GM21576 (cell line): ENCODE data around the gene WDR7.
A peak's percentile ranks its signal among the peaks of the same experiment; 100 is the strongest.

Source experiments
- ATAC-seq: cut with Tn5 transposase; IDR thresholded peaks from one replicate; pipeline ENCODE4 v1.9.1; 2021; ENCODE audit warnings: mild to moderate bottlenecking, moderate library complexity; ENCODE audit not compliant: unreplicated experiment

WDR7 gene

DNA sequence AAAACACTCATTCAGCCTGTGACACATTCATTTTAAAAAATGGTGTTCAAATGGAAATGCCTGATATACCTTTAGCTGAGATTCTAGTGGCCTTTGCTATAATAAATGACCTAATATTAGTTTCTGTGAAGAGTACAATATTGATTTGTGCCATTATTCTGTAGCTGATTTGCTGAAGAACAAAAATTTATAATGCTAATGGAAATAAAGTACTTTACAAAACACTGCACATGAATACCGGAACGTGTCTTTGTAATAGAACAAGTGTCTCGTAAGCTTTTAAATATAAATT, 138.7 kb downstream of the WDR7 start:
- no peak for ATAC-seq

DNA sequence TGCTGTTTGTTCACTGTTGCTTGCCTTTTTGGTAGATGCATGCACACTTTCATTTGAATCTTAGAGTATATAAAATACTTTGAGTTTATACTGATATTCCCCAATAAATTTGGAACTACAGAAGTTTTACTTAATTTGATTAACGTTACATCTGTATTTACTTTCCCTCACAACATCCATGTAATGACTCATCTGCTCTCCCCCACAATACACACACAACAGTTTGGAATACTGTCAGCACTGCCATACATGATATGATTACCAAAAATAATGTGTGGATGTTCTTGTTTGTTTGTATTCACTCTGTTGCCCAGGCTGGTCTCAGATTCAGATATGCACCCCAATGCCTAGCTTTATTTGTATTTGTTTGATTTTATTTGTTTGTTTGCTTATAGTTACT, 144.2 kb downstream of the WDR7 start:
- ATAC-seq, result no peak

DNA sequence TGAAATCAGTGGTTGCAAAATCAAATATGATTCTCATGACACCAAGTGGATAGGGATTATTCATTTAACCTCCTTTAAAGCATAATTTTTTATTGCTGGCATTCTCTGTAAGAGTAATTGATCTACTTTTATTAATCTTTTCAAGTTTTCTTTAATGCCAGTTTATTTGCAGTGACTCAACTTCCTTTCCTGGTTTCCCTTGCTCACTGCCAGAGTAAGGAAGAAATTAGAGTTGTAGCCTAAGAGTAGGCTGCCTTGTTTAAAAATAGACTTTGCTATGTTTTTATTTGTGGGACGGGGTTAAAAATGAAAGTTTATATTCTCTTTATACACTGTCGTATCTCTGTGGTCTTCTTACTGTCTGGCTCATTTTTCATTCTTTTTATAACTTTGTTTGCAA, 148.6 kb downstream of the WDR7 start:
- no peak for ATAC-seq

DNA sequence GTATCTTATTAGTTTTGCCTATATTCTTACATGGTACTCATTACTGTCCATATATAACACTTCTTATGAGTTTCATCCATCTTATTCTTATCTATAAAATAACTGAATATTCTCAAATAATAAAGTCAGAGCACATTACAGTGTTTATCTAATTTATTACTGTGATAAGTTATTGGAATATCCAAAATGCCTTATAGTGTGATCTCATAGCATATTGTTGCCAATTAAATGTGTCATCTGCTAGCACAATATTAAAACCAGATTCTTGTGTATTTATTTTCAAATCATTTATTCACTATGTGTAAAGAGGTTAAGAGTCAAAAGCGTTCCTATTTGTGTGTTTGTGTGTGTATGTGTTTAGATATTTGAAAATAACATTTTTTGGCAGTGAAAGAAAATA, 151.9 kb downstream of the WDR7 start:
- ATAC-seq, result no peak

DNA sequence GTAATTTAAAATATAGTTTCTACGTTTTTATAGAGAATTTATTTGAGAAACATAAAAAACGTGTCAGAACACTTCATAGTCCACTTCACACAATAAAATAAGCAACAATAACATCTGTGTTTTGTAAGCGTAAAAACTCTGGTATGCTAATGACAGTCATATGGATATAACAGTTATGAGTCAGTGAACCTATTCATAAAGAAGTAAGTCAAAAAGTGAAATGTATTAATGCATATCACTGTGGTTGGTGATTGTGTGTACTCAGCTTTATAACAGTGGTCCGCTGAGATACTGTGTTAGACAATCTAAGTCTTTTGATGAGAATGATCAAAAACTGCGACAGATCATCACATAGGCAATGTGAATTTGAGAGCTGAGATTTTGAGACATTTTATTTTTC, 153.2 kb downstream of the WDR7 start:
- no peak for ATAC-seq

DNA sequence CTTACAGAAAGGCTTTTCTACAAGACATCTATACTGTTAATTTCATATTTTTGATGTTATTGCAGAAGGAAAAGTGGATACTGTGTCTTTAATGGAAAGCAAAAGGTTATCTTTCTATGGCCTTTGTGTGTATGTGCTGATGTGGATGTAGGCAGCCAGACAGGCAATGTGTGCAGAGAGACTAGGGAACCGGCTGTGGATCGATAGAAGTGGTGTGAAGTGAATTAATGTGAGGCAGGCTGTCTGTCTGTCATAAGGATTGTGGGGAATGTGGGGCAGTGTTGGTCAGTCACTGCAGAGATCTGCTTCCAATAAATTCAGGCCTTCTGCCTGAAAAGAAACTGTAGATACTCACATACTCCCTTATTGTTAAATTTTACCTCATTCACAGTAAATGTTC, 156.7 kb downstream of the WDR7 start:
- ATAC-seq, result no peak

DNA sequence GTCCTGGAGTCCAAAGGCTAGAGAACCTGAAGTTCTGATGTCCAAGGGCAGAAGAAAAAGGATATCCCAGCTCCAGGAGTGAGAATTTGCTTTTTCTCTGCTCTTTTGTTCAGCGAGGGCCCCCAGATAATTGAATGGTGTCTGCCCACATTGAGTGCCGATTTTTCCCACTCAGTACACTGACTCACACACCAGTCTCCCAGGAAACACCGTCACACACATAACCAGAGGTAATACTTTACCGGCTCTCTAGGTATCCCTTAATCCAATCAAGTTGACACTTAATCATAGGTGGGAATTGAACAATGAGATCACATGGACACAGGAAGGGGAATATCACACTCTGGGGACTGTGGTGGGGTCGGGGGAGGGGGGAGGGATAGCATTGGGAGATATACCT, 161.5 kb downstream of the WDR7 start:
- no peak for ATAC-seq

DNA sequence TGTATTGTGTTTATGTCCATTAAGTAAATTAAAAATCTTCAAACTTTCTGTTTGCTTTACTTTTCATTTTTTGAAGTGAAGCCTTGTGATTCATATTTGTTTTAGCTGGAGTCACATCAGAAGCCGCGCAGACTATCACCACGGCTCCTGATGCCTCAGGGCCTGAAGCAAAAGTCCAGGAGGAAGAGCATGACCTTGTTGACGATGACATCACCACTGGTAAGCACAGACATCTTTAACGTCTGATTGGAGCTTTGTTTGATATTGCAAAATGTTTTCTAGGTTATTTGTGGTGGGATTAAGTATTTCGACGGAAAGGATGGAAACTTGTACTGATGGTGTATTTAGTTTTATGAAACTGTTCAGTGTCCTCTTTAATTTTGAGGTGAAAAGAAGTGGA, 164.8 kb downstream of the WDR7 start:
- no peak for ATAC-seq

DNA sequence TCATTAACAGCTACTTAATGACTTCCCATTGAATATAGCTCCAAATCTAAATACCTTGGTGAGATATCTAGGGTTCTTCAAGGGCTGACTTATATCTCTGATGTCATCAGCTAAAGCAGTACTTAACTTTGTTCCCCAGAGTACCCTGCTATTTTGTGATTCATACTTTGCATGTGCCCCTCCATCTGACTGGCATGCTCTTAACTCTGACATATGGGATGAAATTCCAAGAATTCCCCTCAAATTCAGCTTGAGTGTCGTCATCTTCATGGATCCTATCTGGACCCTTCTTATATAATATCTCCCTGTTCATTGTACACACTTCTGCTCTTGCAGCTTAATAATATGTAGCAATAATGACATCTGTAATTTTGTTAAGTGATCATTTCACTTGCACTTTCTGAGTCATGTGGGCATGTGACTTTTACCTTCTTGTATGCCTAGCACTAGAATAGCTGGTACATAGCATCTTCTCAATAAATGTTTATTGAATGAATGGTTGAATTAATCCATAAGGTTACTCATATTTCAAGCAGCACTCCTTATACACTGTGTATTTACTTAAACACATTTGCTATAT, 172.9 kb downstream of the WDR7 start:
- no peak for ATAC-seq

DNA sequence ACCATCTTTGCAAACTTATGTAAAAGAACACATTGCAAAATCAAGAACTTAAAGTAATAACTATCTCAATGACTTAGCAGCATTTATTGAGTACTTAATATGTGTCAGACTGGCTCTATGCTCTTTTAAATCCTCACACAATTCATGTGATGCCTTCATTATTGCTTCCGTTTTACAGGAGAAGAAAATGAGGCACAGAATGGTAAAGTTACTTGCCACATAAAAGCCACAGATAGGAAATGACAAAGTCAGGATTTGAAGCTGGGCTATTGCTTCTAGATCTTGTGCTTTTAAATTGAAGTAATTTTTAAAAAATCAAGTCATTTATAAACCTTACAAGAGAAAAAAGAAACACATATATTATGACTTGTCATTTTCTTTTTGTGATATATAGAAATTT, 174.2 kb downstream of the WDR7 start:
- no peak for ATAC-seq

DNA sequence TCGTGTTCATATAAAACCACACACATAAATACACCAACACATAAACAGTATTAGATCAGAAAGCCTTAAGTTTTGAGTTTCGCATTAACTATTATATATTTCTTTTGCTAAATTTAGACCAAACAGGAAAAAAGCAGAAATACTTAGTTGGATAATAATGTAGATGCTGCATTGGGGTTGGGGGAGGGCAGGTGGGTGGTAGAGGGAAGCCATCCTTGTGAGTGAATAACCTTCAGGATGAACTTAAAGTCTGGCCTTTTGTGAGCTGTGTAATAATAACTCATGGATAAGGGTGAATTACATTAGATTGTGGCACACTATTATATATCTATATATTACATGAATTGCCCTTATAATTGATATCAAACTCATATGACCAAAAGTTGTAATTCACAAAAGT, 174.7 kb downstream of the WDR7 start:
- no peak for ATAC-seq

DNA sequence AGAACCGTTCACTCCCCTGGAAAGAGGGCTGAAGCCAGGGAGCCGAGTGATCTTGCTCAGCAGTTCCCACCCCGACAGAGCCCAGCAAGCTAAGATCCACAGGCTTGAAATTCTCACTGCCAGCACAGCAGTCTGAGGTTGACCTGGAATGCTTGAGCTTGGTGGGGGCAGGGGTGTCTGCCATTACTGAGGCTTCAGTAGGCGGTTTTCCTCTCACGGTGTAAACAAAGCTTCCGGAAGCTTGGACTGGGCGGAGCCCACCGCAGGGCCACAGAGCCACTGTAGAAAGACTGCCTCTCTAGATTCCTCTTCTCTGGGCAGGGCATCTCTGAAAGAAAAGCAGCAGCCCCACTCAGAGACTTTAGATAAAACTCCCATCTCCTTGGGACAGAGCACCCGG, 180.8 kb downstream of the WDR7 start:
- ATAC-seq, result no peak

DNA sequence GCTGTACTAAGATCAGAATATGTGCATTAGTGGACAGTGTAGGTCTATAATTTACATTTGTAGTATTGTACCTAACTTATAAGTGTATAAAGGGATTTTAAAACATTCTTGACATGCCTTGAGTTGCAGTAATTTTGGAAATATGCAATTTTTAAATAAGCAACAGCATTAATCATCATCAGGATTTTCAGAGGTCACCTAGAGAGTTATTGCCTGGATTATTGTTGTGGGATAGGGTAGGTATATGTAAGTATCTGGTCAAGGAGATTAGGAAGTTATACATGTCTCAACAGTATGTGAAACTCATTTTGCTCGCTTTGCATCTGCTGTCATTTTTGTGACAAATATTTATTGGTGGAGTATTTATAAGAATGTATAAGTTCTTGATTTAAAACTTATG, 184.2 kb downstream of the WDR7 start:
- no peak for ATAC-seq

DNA sequence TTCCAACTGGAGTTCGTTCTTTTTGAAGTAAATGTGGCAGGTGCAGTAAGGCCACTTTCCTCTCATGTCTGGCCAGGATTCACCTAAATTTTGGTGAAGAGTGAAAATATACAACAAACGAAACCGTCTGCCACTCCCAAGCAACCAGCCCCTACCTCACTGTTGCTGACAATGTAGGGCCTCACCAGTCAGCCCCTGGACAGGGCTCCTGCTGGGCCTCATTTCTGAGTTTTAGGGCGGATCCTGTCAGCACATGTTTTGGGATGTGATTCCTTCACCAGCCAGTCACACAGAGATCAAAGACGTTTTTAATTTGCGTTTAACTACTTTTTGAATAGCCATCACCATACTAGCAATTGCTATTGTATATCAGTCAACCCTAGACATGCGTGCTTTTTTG, 185.0 kb downstream of the WDR7 start:
- ATAC-seq, result no peak

DNA sequence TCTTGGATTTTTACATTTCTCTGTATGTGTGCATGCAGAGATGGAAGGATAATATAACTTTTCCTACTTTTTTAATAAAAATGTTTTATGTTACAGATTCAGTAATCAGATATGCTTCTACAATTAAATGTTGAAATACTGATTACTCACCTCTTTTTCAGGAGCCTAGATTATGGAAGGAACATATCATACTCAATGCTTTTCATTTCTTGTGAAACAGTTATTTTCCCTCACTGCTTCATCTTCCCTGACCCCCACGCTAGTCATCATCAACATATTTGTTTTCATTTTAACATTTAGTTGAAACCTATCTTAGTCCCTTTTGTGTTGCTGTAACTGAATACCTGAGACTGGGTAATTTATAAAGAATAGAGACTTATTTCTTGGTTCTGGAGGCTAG, 190.7 kb downstream of the WDR7 start:
- ATAC-seq, result no peak

DNA sequence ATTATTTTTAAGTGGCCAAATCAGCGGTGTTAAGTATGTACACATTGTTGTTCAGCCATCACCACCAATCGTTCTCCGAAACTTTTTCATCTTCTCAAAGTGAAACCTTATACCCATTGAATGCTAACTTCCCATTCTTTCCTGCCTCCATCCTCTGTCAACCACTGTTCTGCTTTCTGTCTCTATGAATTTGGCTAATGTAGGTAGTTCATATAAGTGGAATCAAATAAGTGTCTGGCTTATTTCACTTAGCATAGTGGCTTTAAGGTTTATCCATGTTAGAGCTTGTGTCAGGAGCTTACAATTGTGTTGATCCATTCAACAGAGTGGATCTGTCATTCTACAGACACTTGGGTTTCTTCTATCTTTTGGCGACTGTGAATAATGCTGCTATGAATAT, 192.1 kb downstream of the WDR7 start:
- no peak for ATAC-seq

DNA sequence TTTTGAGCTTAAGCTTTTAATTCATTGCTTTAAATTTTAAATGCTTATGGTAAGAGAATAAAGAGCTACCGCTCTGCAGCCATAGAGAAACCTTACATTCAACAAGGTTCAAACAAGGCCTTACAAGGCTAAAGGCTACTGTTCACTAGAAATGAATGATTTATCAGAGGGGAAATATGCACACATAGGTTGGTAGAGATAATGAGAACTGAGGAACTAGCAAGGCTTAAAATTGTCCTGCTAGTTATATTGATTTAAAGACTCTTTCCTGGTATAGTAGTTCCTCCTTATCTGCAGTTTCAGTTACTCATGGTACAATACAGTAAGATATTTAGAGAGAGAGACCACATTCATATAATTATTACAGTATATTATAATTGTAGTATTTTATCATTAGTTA, 193.4 kb downstream of the WDR7 start:
- no peak for ATAC-seq

DNA sequence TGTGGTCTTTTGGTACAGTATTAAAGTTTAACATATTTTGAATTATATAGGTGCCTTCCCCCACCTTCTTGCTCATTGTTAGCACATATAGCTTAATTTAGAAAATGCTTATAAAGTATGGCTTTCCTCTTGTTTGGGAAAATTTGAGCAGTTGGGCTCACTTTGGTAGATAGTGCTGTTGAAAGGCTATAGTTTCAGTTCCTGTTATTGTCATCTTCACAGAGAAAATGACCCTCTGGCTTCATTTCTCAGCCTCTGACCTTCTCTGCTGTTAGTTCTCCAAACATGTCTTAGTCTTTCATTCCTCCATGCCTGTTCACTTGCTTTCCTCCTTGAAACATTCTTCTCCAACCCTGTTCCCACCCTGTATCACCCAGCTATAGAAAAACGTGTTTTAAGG, 200.6 kb downstream of the WDR7 start:
- peak; percentile 94 for ATAC-seq

DNA sequence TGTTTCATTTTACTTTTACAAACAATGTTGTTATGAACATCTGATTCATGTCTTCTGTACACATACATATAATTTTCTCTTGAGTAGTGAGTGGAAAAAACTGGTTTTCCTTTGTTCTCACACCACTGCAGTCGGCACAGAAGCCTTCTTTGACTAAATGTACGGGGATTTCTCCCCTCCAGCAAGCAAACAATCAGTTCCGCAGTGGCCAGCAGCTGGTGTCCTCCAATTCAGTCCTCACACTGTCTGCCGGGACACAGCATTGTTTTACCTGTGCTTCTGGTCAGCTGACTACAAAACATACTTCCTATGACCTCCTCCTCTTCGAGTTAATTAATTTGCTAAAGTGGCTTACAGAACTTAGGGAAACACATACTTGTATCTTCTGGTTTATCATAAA, 202.8 kb downstream of the WDR7 start:
- ATAC-seq, result no peak

DNA sequence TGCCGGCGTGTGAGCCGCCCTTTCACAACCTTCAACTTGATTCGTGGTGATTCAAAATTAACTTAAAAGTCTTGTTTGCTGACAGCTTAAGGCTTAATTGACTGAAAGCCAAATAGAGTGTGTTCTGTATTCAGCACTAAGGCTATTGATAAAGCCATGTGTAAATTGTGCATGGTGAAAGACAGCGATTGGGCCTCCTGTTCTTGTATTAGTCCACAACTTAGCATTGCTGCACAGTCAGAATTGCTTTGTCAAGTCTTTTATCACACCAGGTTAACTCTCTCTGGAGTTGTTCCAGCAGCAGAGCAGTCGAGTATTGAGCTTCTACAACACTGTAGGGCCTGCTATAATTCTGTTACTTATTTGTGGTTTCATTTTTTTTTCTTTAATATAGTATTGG, 210.1 kb downstream of the WDR7 start:
- no peak for ATAC-seq

DNA sequence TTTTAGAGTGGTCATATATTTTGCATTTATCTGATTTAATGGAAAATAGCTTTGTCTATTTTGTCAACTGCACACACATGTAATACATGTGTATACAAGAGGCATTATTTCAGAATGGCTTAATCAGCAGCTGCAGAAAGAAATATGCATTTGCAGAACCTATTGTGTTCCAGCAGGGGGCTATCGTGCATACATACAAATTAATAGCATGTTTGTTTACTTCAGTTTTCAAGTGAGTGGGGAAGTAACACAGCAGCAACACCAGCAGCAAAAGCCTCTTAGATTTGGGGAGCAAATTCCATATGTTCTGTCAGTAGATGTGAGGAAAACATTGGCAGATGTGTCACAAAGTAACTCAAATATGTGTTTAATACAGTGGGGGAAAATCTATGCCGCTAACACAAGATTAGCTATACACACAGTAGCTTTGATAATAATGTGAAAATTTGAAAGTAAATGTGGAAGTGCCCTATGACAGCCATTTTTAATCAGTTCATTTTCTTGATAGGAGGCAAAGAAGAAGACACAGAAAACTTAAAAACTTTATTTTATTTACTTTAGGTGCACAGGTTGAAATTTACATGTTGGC, 218.1 kb downstream of the WDR7 start:
- peak; percentile 76 for ATAC-seq

DNA sequence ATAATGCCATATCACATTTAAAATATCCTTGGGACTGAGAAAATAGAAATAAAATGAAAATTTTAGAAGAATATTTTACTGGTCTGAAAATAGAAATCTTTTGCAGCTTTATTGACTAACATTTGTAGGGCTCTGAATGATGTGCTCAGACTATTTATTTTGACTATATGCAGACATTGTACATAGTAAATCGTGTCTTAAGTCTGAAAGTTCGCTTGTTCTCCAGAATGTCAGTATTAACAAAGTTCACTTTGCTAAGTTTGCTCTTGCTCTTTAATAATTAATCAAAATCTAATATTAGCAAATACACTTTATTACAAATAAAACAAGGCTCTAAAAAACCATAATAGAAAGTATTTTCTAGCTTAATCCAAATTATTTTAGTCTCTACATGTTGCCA, 219.8 kb downstream of the WDR7 start:
- no peak for ATAC-seq

DNA sequence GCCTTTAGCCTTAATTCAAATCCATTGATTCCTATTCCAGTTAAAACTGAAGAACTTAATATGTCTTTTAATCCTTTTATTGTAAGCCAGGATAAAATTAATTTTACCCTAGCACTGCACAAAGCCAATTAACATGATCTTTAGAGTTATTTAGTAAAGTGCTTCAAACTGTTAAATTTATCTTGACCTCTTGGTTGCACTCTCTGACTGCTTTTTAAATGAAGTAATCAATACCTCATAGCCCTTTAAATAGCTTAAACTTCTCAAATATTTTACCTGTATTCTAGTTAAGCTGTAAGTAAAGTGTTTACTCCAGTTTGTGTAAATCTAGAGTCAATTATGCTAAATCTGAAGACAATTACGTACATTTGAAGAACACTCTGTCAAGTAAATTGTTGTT, 221.0 kb downstream of the WDR7 start:
- no peak for ATAC-seq
